Smooth muscle cell (in vitro differentiated cells): ENCODE results near the gene CTRB1. TPM values are rescaled to one million over a fixed set of nuclear protein-coding genes. Genes with fewer than 3 reads are reported as not detected.
"Not testable (repeated sequence)": the region's sequence is repeated elsewhere in the genome, so short reads cannot be mapped to it uniquely, and the experiment has no call there.

Experiments used
- DNase-seq: peaks from one replicate; lab custom pipeline; 2025; ENCODE audit not compliant: unreplicated experiment; lab: John Stamatoyannopoulos, UW
- H2AFZ ChIP-seq: fragments of 200-600 bp; sonication (generic); 2 replicates; pipeline ENCODE4 v1.6.0; 2016; ENCODE audit warnings: antibody characterized with exemption, low read depth, mild to moderate bottlenecking
- H3F3A ChIP-seq: fragments of 200-600 bp; sonication (generic); 2 replicates; pipeline ENCODE4 v1.6.0; 2017; ENCODE audit warnings: antibody characterized with exemption, low read depth
- H3K27ac ChIP-seq: fragments of 200-600 bp; sonication (generic); 2 replicates; pipeline ENCODE4 v1.5.1; 2016; ENCODE audit warnings: low read depth, mild to moderate bottlenecking
- H3K27me3 ChIP-seq: fragments of 200-600 bp; sonication (generic); 2 replicates; pipeline ENCODE4 v1.6.1; 2016; ENCODE audit warnings: low read depth, mild to moderate bottlenecking
- H3K36me3 ChIP-seq: fragments of 200-600 bp; sonication (generic); 2 replicates; pipeline ENCODE4 v1.5.1; 2016; ENCODE audit warnings: low read depth
- H3K4me1 ChIP-seq: fragments of 200-600 bp; sonication (generic); 2 replicates; pipeline ENCODE4 v1.5.1; 2016; ENCODE audit warnings: low read depth
- H3K4me2 ChIP-seq: fragments of 200-600 bp; sonication (generic); 2 replicates; pipeline ENCODE4 v1.6.0; 2016; ENCODE audit warnings: mild to moderate bottlenecking
- H3K4me3 ChIP-seq: fragments of 200-600 bp; sonication (generic); 2 replicates; pipeline ENCODE4 v1.5.1; 2016; ENCODE audit warnings: mild to moderate bottlenecking
- H3K79me2 ChIP-seq: fragments of 200-600 bp; sonication (generic); 2 replicates; pipeline ENCODE4 v1.6.0; 2016; ENCODE audit warnings: low read depth, mild to moderate bottlenecking
- H3K9ac ChIP-seq: fragments of 200-600 bp; sonication (generic); 2 replicates; pipeline ENCODE4 v1.6.0; 2016; ENCODE audit warnings: low read depth
- H3K9me3 ChIP-seq: fragments of 200-600 bp; sonication (generic); replicated peaks from 2 replicates; pipeline ENCODE4 v1.5.1; 2016; ENCODE audit warnings: low read depth
- H4K20me1 ChIP-seq: fragments of 200-600 bp; sonication (generic); 2 replicates; pipeline ENCODE4 v1.6.0; 2016; ENCODE audit warnings: low read depth
- CTCF ChIP-seq: fragments of 200-600 bp; sonication (generic); IDR thresholded peaks from 2 replicates; pipeline ENCODE4 v1.5.1; 2017; ENCODE audit warnings: borderline replicate concordance, mild to moderate bottlenecking, antibody characterized with exemption; ENCODE audit not compliant: insufficient read depth, poor library complexity, severe bottlenecking
- WGBS: methylation state at CpG from one replicate; pipeline ENCODE4 v1.1.7; 2016; ENCODE audit warnings: low lambda C conversion rate; 5-methylcytosine and 5-hydroxymethylcytosine counted together
- polyA plus RNA-seq: library from polyadenylated mRNA; unstranded; fragments of >200 nt; fragmentation: Nextera tagmentation; extraction: Ambion mirVana; gene quantifications from 2 replicates; pipeline ENCODE4 v1.2.1, GENCODE V29; 2016
- total RNA-seq: library from RNA; depleted of rRNA; stranded (reverse); fragments of >200 nt; gene quantifications from 2 replicates; pipeline ENCODE4 v1.2.3, GENCODE V29; 2014

Gene CTRB1
- total and polyA plus RNA-seq, 2 experiments from 2014 or later: 1.9 TPM; not detected in 1

- Histone ChIP-seq H2AFZ (no peak overlapping the region), H3K4me3 (no peak overlapping the region), H3K4me1 (no peaks in the 10 kb centered on the region), H3K79me2 (no peaks in the 10 kb centered on the region), H3K9ac (no peak overlapping the region), H3K36me3 (no peaks in the 10 kb centered on the region), H3K9me3 (no peaks in the 10 kb centered on the region), H3K27ac (no peak overlapping the region), H4K20me1 (peaks cover 24% of the 10 kb centered on the region), H3K4me2 (no peak overlapping the region), H3F3A (peaks cover 4% of the 10 kb centered on the region), H3K27me3 (no peaks in the 10 kb centered on the region)
- no peak for TF ChIP-seq CTCF
- no peak for DNase-seq
- WGBS: 93% methylated on average over 15 of the region's 16 CpGs
Measured at GRCh38 chr16:75222271-75222783, 3.5 kb downstream of the CTRB1 start.

GRCh38 chr16:75223129-75223528 is 4.3 kb downstream of the CTRB1 start:
- not testable (repeated sequence) for H3K4me2 ChIP-seq, H3K9me3 ChIP-seq, DNase-seq, H3K27me3 ChIP-seq, H3K4me1 ChIP-seq, H3K79me2 ChIP-seq, H3K4me3 ChIP-seq, H2AFZ ChIP-seq, H3K36me3 ChIP-seq, H3K27ac ChIP-seq, H3K9ac ChIP-seq
- Histone ChIP-seq H4K20me1 (peaks cover 32% of the 10 kb centered on the region), H3F3A (peaks cover 12% of the 10 kb centered on the region)
- WGBS: 85% methylated on average over 4 of the region's 20 CpGs

GRCh38 chr16:75224306-75225082 is 5.7 kb downstream of the CTRB1 start:
- 93% methylated on average over 20 of the region's 20 CpGs for WGBS

GRCh38 chr16:75225092-75225491 is 6.3 kb downstream of the CTRB1 start:
- WGBS: 70% methylated on average over 12 of the region's 12 CpGs
- Histone ChIP-seq H3K79me2 (no peaks in the 10 kb centered on the region), H3K4me3 (no peak overlapping the region), H3F3A (peaks cover 14% of the 10 kb centered on the region), H3K27me3 (no peaks in the 10 kb centered on the region), H3K9me3 (no peaks in the 10 kb centered on the region), H3K4me1 (no peaks in the 10 kb centered on the region), H3K9ac (no peak overlapping the region), H4K20me1 (peaks cover 51% of the 10 kb centered on the region), H3K4me2 (no peak overlapping the region), H3K36me3 (no peaks in the 10 kb centered on the region), H3K27ac (no peak overlapping the region), H2AFZ (no peak overlapping the region)
- no peak for DNase-seq
- no peak for TF ChIP-seq CTCF

More at GRCh38 chr16:75224306-75225082, 5.7 kb downstream of the CTRB1 start:
- Histone ChIP-seq H3K27ac (no peak overlapping the region), H3K9ac (no peak overlapping the region), H3K9me3 (no peaks in the 10 kb centered on the region), H3K4me1 (no peaks in the 10 kb centered on the region), H2AFZ (no peak overlapping the region), H3K27me3 (no peaks in the 10 kb centered on the region), H3K4me2 (no peak overlapping the region), H3K36me3 (no peaks in the 10 kb centered on the region), H3K79me2 (no peaks in the 10 kb centered on the region), H4K20me1 (peaks cover 45% of the 10 kb centered on the region), H3K4me3 (no peak overlapping the region), H3F3A (peaks cover 14% of the 10 kb centered on the region)
- no peak for DNase-seq
- TF ChIP-seq CTCF: no peak
